HG03103 (cell line): ENCODE results near the gene CFAP58.

Source experiments
- ATAC-seq: cut with Tn5 transposase; IDR thresholded peaks from one replicate; pipeline ENCODE4 v1.9.1; 2021; ENCODE audit warnings: low read depth; ENCODE audit not compliant: unreplicated experiment

Gene CFAP58

GRCh38 chr10:104472957-104473745 is 119.5 kb downstream of the CFAP58 start:
- no peak for ATAC-seq

GRCh38 chr10:104478380-104478779 is 124.7 kb downstream of the CFAP58 start:
- ATAC-seq, result no peak

GRCh38 chr10:104479906-104480593 is 126.4 kb downstream of the CFAP58 start:
- no peak for ATAC-seq

GRCh38 chr10:104480797-104481196 is 127.2 kb downstream of the CFAP58 start:
- no peak for ATAC-seq

- ATAC-seq, result no peak
Observed at GRCh38 chr10:104483582-104483981, 129.9 kb downstream of the CFAP58 start.

- ATAC-seq, result no peak
Observed at GRCh38 chr10:104485632-104486031, 132.0 kb downstream of the CFAP58 start.

GRCh38 chr10:104486803-104487202 is 133.2 kb downstream of the CFAP58 start:
- ATAC-seq, result no peak

GRCh38 chr10:104487794-104488438 is 134.3 kb downstream of the CFAP58 start:
- ATAC-seq, result no peak

GRCh38 chr10:104488439-104488832 is 134.8 kb downstream of the CFAP58 start:
- ATAC-seq, result no peak

GRCh38 chr10:104492329-104492940 is 138.8 kb downstream of the CFAP58 start:
- no peak for ATAC-seq

GRCh38 chr10:104498347-104499081 is 144.9 kb downstream of the CFAP58 start:
- no peak for ATAC-seq

GRCh38 chr10:104501449-104501848 is 147.8 kb downstream of the CFAP58 start:
- ATAC-seq, result no peak

- no peak for ATAC-seq
Observed at GRCh38 chr10:104501864-104502579, 148.4 kb downstream of the CFAP58 start.

GRCh38 chr10:104502907-104503306 is 149.3 kb downstream of the CFAP58 start:
- no peak for ATAC-seq
